ENCODE measurements around the gene CRIP1. TPM values are rescaled to one million over a fixed set of nuclear protein-coding genes. Genes with fewer than 3 reads are reported as not detected.

Gene CRIP1
- total and polyA plus RNA-seq, 12 donors: 34.0 to 170 (median 56.0) TPM

DNA sequence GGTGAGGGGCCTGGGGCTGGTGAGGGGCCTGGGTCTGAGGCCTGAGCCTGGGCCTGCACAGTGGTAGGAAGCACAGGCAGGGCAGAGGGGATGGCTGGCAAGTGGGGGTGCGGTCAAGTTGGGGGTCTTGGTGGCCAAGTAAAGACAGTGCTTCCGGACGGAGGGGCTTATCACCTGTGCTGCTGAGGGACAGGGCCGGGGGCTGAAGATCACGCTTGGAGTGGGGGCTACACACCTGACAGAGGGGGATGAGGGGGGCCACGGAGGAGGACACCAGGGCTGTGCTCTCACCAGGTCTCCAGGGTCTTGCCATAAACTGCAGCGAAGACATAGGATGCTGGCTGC lies 16.6 kb downstream of the CRIP1 start:
- peaks cover 0 to 11% (median 4%) of the 10 kb centered on the region in 7 donors for H3K27me3 ChIP-seq
- DNase-seq (no peak), ATAC-seq (no peak)
- 86 to 87% methylated on average over 7 of the region's 7 CpGs for WGBS, 2 donors
- no peak overlapping the region for H3K27ac ChIP-seq
- peaks cover 0 to 6% (median 0%) of the 10 kb centered on the region in 9 donors for H3K36me3 ChIP-seq
- H3K4me1 ChIP-seq: no peaks in the 10 kb centered on the region
- intact Hi-C loops (cut with DNase I): no loop called here
- no peak overlapping the region for H3K4me3 ChIP-seq
- TF ChIP-seq, protein P1, sequence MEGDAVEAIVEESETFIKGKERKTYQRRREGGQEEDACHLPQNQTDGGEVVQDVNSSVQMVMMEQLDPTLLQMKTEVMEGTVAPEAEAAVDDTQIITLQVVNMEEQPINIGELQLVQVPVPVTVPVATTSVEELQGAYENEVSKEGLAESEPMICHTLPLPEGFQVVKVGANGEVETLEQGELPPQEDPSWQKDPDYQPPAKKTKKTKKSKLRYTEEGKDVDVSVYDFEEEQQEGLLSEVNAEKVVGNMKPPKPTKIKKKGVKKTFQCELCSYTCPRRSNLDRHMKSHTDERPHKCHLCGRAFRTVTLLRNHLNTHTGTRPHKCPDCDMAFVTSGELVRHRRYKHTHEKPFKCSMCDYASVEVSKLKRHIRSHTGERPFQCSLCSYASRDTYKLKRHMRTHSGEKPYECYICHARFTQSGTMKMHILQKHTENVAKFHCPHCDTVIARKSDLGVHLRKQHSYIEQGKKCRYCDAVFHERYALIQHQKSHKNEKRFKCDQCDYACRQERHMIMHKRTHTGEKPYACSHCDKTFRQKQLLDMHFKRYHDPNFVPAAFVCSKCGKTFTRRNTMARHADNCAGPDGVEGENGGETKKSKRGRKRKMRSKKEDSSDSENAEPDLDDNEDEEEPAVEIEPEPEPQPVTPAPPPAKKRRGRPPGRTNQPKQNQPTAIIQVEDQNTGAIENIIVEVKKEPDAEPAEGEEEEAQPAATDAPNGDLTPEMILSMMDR (IDR thresholded peaks at IDR 0.05): no peak
- no peaks in the 10 kb centered on the region for H3K9me3 ChIP-seq

DNA sequence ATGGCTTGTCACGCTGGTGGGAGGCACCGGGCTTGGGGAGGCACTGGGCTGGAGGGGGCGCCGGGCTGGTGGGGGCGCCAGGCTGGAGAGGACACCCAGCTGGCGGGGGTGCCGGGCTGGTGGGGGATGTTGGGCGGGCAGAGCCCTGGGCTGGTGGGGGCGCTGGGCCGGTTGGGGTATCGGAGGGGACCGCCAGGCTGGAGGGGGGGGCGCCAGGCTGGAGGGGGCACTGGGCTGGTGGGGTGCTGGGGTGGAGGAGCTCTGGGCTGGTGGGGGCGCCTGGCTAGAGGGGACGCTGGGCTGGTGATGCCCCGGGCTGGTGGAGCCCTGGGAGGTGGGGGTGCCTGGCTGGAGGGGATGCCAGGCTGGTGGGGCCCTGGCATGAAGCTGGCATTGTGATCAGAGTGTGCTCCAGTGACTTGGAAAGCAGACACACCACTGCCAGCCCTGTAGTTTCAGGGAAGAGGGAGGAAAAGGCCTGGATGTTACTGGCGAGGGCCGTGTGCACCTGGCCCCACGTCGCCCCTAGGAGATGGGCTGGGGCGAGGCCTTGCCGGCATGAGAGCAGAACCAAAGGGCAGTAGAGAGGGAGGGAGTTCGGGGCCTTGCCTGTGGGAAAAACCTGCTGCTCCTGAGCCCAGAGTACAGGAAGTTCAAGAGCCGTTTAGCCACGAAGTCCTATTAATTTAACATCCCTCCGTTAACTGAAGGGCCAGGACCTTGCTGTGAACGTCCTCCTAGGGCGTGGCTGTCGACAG lies 17.4 kb downstream of the CRIP1 start:
- ATAC-seq: no peak
- 74 to 77% methylated on average over 26 to 29 of the region's 29 CpGs for WGBS, 2 donors
- Histone ChIP-seq H3K27me3 (peaks cover 0 to 19% (median 9%) of the 10 kb centered on the region in 7 donors), H3K4me1 (no peaks in the 10 kb centered on the region), H3K36me3 (no peaks in the 10 kb centered on the region), H3K4me3 (no peak overlapping the region), H3K27ac (no peak overlapping the region), H3K9me3 (no peaks in the 10 kb centered on the region)
- TF ChIP-seq, protein P1 (IDR thresholded peaks at IDR 0.05): no peak
- DNase-seq: no peak
- intact Hi-C loops (cut with DNase I): no loop called here

DNA sequence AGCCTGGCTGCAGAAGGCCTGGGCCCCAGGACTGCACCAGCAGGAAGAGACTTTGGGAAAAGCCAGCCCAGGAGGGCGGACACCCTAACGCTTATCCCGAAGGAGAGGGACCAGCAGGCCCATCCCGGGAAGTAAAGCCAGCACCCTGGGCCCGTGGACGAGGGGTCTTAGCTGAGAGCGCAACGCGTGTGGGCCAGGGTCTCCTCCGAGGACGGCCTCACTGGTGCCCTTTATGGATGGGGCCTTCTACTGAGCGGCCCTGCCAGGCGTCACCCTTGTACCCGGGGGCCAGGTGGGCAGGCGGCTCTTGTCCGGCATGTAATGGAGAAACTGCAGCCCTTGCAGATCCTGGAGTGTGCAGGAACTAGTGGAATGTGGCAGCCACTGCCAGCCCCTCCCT lies 18.4 kb downstream of the CRIP1 start:
- DNase-seq (no peak), ATAC-seq (no peak)
- Histone ChIP-seq H3K4me3 (no peak overlapping the region), H3K27ac (no peak overlapping the region), H3K27me3 (peaks cover 0 to 28% (median 14%) of the 10 kb centered on the region in 7 donors), H3K9me3 (no peaks in the 10 kb centered on the region), H3K4me1 (no peaks in the 10 kb centered on the region), H3K36me3 (no peaks in the 10 kb centered on the region)
- TF ChIP-seq, protein P1 (IDR thresholded peaks at IDR 0.05): no peak
- intact Hi-C loops (cut with DNase I): no loop called here
- 90 to 92% methylated on average over 16 of the region's 16 CpGs for WGBS, 2 donors

DNA sequence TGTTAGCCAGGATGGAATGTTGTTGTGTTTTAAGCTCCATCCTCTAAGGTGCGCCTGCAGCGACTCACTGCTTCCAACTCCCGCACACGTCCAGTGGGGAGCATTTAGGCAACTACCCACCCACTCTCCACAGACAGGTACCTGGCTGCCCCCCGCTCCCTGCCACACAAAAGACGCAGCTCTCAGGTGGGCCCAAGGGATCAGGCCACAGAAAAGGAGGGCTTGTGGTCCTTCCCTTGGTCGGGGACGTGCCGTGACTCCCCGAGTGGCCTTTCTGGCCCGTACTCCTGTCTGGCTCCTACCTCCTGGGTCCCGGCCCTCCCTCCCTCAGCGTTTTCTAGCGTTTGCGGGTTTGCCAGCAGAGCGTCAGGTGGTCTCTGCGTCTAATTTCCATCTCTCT lies 20.6 kb downstream of the CRIP1 start:
- TF ChIP-seq, protein P1 (IDR thresholded peaks at IDR 0.05): no peak
- Histone ChIP-seq H3K36me3 (no peaks in the 10 kb centered on the region), H3K9me3 (no peaks in the 10 kb centered on the region), H3K4me3 (no peak overlapping the region), H3K4me1 (no peaks in the 10 kb centered on the region), H3K27me3 (peaks cover 0 to 46% (median 31%) of the 10 kb centered on the region in 7 donors), H3K27ac (no peak overlapping the region)
- intact Hi-C loops (cut with DNase I): no loop called here
- WGBS, 2 donors: 78 to 81% methylated on average over 17 of the region's 17 CpGs
- ATAC-seq: no peak
- DNase-seq: no peak
